ENCODE data around the gene HCN3.

The HCN3 gene

GRCh38 chr1:155304558-155305063 lies 27.3 kb downstream of the HCN3 start:
- no CpG with 5 or more reads among the region's 11 CpGs for WGBS (ENCODE audit: extremely low coverage, insufficient coverage, insufficient read length)
- Histone ChIP-seq H3K4me1 (ENCODE audit: control insufficient read depth in 1 of 2, insufficient read depth in 2 of 2, low read length in 2 of 2) (peaks cover 17 to 19% of the 10 kb centered on the region in 2 experiments), H2BK120ac (ENCODE audit: insufficient read depth, low read length, poor library complexity) (no peak overlapping the region), H3K27ac (ENCODE audit: low read depth, low read length) (no peak overlapping the region), H3K4me3 (ENCODE audit: low read depth, low read length) (no peak overlapping the region), H4K8ac (ENCODE audit: low read depth, low read length) (no peak overlapping the region), H2BK12ac (ENCODE audit: low read length) (no peak overlapping the region), H3K79me1 (ENCODE audit: low read length) (peaks cover 16% of the 10 kb centered on the region), H3K9me3 (ENCODE audit: insufficient read depth, low read depth, low read length) (no peaks in the 10 kb centered on the region), H3K23ac (ENCODE audit: low read length) (no peak overlapping the region), H3K9ac (ENCODE audit: low read length) (no peak overlapping the region), H3K4me2 (ENCODE audit: low read length) (no peak overlapping the region), H4K91ac (ENCODE audit: low read depth, low read length) (no peak overlapping the region), H2AK5ac (ENCODE audit: low read length) (no peak overlapping the region), H3K79me2 (ENCODE audit: control insufficient read depth, insufficient read depth, low read length, poor library complexity) (peaks cover 8% of the 10 kb centered on the region), H2AFZ (ENCODE audit: insufficient read depth, low read length, poor library complexity) (no peak overlapping the region), H4K12ac (ENCODE audit: low read depth, low read length) (no peak overlapping the region), H3K27me3 (ENCODE audit: insufficient read depth, low read length) (no peaks in the 10 kb centered on the region), H3K14ac (ENCODE audit: low read length) (no peak overlapping the region), H3K36me3 (ENCODE audit: control insufficient read depth in 1 of 2, insufficient read depth in 2 of 2, low read length in 2 of 2) (no peaks in the 10 kb centered on the region), H3K18ac (ENCODE audit: low read length) (no peak overlapping the region), H2BK5ac (ENCODE audit: low read depth, low read length, poor library complexity) (no peak overlapping the region), H3K4ac (ENCODE audit: low read depth, low read length) (no peak overlapping the region)
- DNase-seq, result no peak

GRCh38 chr1:155305881-155306391 lies 28.7 kb downstream of the HCN3 start:
- DNase-seq, result no peak

GRCh38 chr1:155307247-155307740 lies 30.0 kb downstream of the HCN3 start:
- WGBS (ENCODE audit: extremely low coverage, insufficient coverage, insufficient read length), result no CpG with 5 or more reads among the region's 6 CpGs
- Histone ChIP-seq H3K23ac (ENCODE audit: low read length) (no peak overlapping the region), H3K9ac (ENCODE audit: low read length) (no peak overlapping the region), H3K14ac (ENCODE audit: low read length) (no peak overlapping the region), H3K27me3 (ENCODE audit: insufficient read depth, low read length) (no peaks in the 10 kb centered on the region), H3K79me2 (ENCODE audit: control insufficient read depth, insufficient read depth, low read length, poor library complexity) (peaks cover 10% of the 10 kb centered on the region), H2AFZ (ENCODE audit: insufficient read depth, low read length, poor library complexity) (no peak overlapping the region), H3K79me1 (ENCODE audit: low read length) (peaks cover 18% of the 10 kb centered on the region), H4K12ac (ENCODE audit: low read depth, low read length) (no peak overlapping the region), H2AK5ac (ENCODE audit: low read length) (no peak overlapping the region), H4K91ac (ENCODE audit: low read depth, low read length) (peak overlapping the region; percentile 85), H3K4ac (ENCODE audit: low read depth, low read length) (no peak overlapping the region), H3K18ac (ENCODE audit: low read length) (no peak overlapping the region), H3K9me3 (ENCODE audit: insufficient read depth, low read depth, low read length) (no peaks in the 10 kb centered on the region), H3K4me3 (ENCODE audit: low read depth, low read length) (no peak overlapping the region), H3K4me1 (ENCODE audit: control insufficient read depth in 1 of 2, insufficient read depth in 2 of 2, low read length in 2 of 2) (peaks cover 19 to 26% of the 10 kb centered on the region in 2 experiments), H3K36me3 (ENCODE audit: control insufficient read depth in 1 of 2, insufficient read depth in 2 of 2, low read length in 2 of 2) (peaks cover 4 to 11% of the 10 kb centered on the region in 2 experiments), H3K4me2 (ENCODE audit: low read length) (no peak overlapping the region), H2BK5ac (ENCODE audit: low read depth, low read length, poor library complexity) (no peak overlapping the region), H3K27ac (ENCODE audit: low read depth, low read length) (peak overlapping the region; percentile 97), H4K8ac (ENCODE audit: low read depth, low read length) (peak overlapping the region; percentile 72), H2BK120ac (ENCODE audit: insufficient read depth, low read length, poor library complexity) (peak overlapping the region; percentile 57), H2BK12ac (ENCODE audit: low read length) (peak overlapping the region; percentile 59)
- DNase-seq, result peak; percentile 16 to 54

More at GRCh38 chr1:155305881-155306391, 28.7 kb downstream of the HCN3 start:
- H3K9ac ChIP-seq (ENCODE audit: low read length), result no peak overlapping the region
- no peak overlapping the region for H3K27ac ChIP-seq (ENCODE audit: low read depth, low read length)
- peaks cover 18% of the 10 kb centered on the region for H3K79me1 ChIP-seq (ENCODE audit: low read length)
- H3K27me3 ChIP-seq (ENCODE audit: insufficient read depth, low read length), result no peaks in the 10 kb centered on the region
- no peaks in the 10 kb centered on the region for H3K9me3 ChIP-seq (ENCODE audit: insufficient read depth, low read depth, low read length)
- no peak overlapping the region for H4K12ac ChIP-seq (ENCODE audit: low read depth, low read length)
- H2AFZ ChIP-seq (ENCODE audit: insufficient read depth, low read length, poor library complexity), result no peak overlapping the region
- H3K4me1 ChIP-seq (ENCODE audit: control insufficient read depth in 1 of 2, insufficient read depth in 2 of 2, low read length in 2 of 2), result peaks cover 19 to 26% of the 10 kb centered on the region in 2 experiments
- H3K4me2 ChIP-seq (ENCODE audit: low read length), result no peak overlapping the region
- no CpG with 5 or more reads among the region's 7 CpGs for WGBS (ENCODE audit: extremely low coverage, insufficient coverage, insufficient read length)
- peaks cover 10% of the 10 kb centered on the region for H3K79me2 ChIP-seq (ENCODE audit: control insufficient read depth, insufficient read depth, low read length, poor library complexity)
- peak overlapping the region; percentile 43 for H3K14ac ChIP-seq (ENCODE audit: low read length)
- no peak overlapping the region for H3K18ac ChIP-seq (ENCODE audit: low read length)
- peak overlapping the region; percentile 37 for H4K91ac ChIP-seq (ENCODE audit: low read depth, low read length)
- peaks cover 0 to 4% of the 10 kb centered on the region in 2 experiments for H3K36me3 ChIP-seq (ENCODE audit: control insufficient read depth in 1 of 2, insufficient read depth in 2 of 2, low read length in 2 of 2)
- H2BK5ac ChIP-seq (ENCODE audit: low read depth, low read length, poor library complexity), result no peak overlapping the region
- H2BK12ac ChIP-seq (ENCODE audit: low read length), result peak overlapping the region; percentile 52
- no peak overlapping the region for H2AK5ac ChIP-seq (ENCODE audit: low read length)
- H4K8ac ChIP-seq (ENCODE audit: low read depth, low read length), result peak overlapping the region; percentile 64
- no peak overlapping the region for H3K4me3 ChIP-seq (ENCODE audit: low read depth, low read length)
- no peak overlapping the region for H3K23ac ChIP-seq (ENCODE audit: low read length)
- peak overlapping the region; percentile 8 for H2BK120ac ChIP-seq (ENCODE audit: insufficient read depth, low read length, poor library complexity)
- no peak overlapping the region for H3K4ac ChIP-seq (ENCODE audit: low read depth, low read length)

- Histone ChIP-seq H4K12ac (ENCODE audit: low read depth, low read length) (peak within 1 kb of the TSS; percentile 85), H3K27ac (ENCODE audit: low read depth, low read length) (peak within 1 kb of the TSS; percentile 97), H4K8ac (ENCODE audit: low read depth, low read length) (peak within 1 kb of the TSS; percentile 90), H3K23ac (ENCODE audit: low read length) (peak within 1 kb of the TSS; percentile 11), H3K18ac (ENCODE audit: low read length) (peak within 1 kb of the TSS; percentile 87), H3K79me2 (ENCODE audit: control insufficient read depth, insufficient read depth, low read length, poor library complexity) (peaks cover 10% of the 10 kb centered on the region), H3K9ac (ENCODE audit: low read length) (peak within 1 kb of the TSS; percentile 97), H3K4me1 (ENCODE audit: control insufficient read depth in 1 of 2, insufficient read depth in 2 of 2, low read length in 2 of 2) (peaks cover 19 to 26% of the 10 kb centered on the region in 2 experiments), H2BK120ac (ENCODE audit: insufficient read depth, low read length, poor library complexity) (peak within 1 kb of the TSS; percentile 98), H3K4me3 (ENCODE audit: low read depth, low read length) (peak within 1 kb of the TSS; percentile 92), H4K91ac (ENCODE audit: low read depth, low read length) (peak within 1 kb of the TSS; percentile 94), H3K14ac (ENCODE audit: low read length) (peak within 1 kb of the TSS; percentile 93), H2AFZ (ENCODE audit: insufficient read depth, low read length, poor library complexity) (peak within 1 kb of the TSS; percentile 35), H3K4me2 (ENCODE audit: low read length) (peak within 1 kb of the TSS; percentile 86), H3K36me3 (ENCODE audit: control insufficient read depth in 1 of 2, insufficient read depth in 2 of 2, low read length in 2 of 2) (peaks cover 14 to 18% of the 10 kb centered on the region in 2 experiments), H3K4ac (ENCODE audit: low read depth, low read length) (peak within 1 kb of the TSS; percentile 97), H2BK12ac (ENCODE audit: low read length) (peak within 1 kb of the TSS; percentile 54), H3K79me1 (ENCODE audit: low read length) (peaks cover 18% of the 10 kb centered on the region), H2BK5ac (ENCODE audit: low read depth, low read length, poor library complexity) (peak within 1 kb of the TSS; percentile 92), H3K9me3 (ENCODE audit: insufficient read depth, low read depth, low read length) (no peaks in the 10 kb centered on the region), H2AK5ac (ENCODE audit: low read length) (peak within 1 kb of the TSS; percentile 93), H3K27me3 (ENCODE audit: insufficient read depth, low read length) (no peaks in the 10 kb centered on the region)
- no CpG with 5 or more reads among the region's 51 CpGs for WGBS (ENCODE audit: extremely low coverage, insufficient coverage, insufficient read length)
- DNase-seq, result peak; percentile 99 to 100
Observed at GRCh38 chr1:155308493-155309422, 31.5 kb downstream of the HCN3 start, which contains the start of gene FDPS. Gene FDPS, plus strand, starts transcription at chr1:155308866. Its CDS starts 924 bp downstream, at chr1:155309790.

Measured in trophoblast cell (in vitro differentiated cells and primary cell).